Testis (tissue), 2 donors: ENCODE measurements around the gene ANKRD28.

Experiments
- POLR2A ChIP-seq: fragments of 450-650 bp; IDR thresholded peaks from one replicate; pipeline ENCODE4 v1.6.1; 2017; ENCODE audit warnings: antibody characterized with exemption, mild to moderate bottlenecking, moderate library complexity
- TF ChIP-seq, protein P1 (sequence below), 3 experiments: fragments of 450-650 bp in 2 of 3; fragments of 200-600 bp in 1 of 3; sonication (generic) in 1 of 3; IDR thresholded peaks; one replicate each; pipeline ENCODE4 v1.5.1; 2016 to 2019; ENCODE audit warnings: antibody characterized with exemption in 3 of 3, mild to moderate bottlenecking in 2 of 3, moderate library complexity in 1 of 3

DNA sequence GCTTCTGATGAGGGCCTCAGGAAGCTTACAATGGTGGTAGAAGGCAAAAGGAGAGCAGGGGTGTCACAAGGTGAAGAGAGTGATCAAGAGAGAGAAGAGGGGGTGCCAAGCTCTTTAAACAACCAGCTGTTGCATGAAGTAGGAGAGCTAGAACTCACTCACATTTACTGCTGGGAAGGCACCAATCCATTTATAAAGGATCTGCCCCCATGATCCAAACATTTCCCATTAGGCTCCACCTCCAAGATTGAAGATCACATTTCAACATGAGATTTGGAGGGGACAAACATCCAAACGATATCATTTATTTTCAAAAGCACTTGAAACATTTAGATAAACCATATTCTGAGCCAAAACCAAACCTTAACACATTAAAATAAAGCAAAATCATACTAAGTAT is 26.3 kb downstream of the ANKRD28 start:
- TF ChIP-seq POLR2A, result no peak
- TF ChIP-seq, protein P1, sequence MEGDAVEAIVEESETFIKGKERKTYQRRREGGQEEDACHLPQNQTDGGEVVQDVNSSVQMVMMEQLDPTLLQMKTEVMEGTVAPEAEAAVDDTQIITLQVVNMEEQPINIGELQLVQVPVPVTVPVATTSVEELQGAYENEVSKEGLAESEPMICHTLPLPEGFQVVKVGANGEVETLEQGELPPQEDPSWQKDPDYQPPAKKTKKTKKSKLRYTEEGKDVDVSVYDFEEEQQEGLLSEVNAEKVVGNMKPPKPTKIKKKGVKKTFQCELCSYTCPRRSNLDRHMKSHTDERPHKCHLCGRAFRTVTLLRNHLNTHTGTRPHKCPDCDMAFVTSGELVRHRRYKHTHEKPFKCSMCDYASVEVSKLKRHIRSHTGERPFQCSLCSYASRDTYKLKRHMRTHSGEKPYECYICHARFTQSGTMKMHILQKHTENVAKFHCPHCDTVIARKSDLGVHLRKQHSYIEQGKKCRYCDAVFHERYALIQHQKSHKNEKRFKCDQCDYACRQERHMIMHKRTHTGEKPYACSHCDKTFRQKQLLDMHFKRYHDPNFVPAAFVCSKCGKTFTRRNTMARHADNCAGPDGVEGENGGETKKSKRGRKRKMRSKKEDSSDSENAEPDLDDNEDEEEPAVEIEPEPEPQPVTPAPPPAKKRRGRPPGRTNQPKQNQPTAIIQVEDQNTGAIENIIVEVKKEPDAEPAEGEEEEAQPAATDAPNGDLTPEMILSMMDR (IDR thresholded peaks at IDR 0.05), result no peak
